HepG2 (cell line): ENCODE results near the gene HDAC10. TPM values are rescaled to one million over a fixed set of nuclear protein-coding genes. Genes with fewer than 3 reads are reported as not detected.

Source experiments
- CCDC6 ChIP-seq: sonication (generic); formaldehyde crosslinking; IDR thresholded peaks from 2 replicates; pipeline ENCODE4 v1.8.1; 2022; ENCODE audit warnings: mild to moderate bottlenecking, missing genetic modification reagents, moderate library complexity
- DR1 ChIP-seq: sonication (generic); formaldehyde crosslinking; IDR thresholded peaks from 2 replicates; pipeline ENCODE4 v1.8.0; 2021; ENCODE audit warnings: mild to moderate bottlenecking, missing genetic modification reagents, inconsistent platforms
- HOXA3 ChIP-seq: sonication (generic); formaldehyde crosslinking; IDR thresholded peaks from 2 replicates; pipeline ENCODE4 v1.5.0; 2020; ENCODE audit warnings: missing genetic modification reagents
- MAF1 ChIP-seq: sonication (generic); formaldehyde crosslinking; IDR thresholded peaks from 2 replicates; pipeline ENCODE4 v1.5.0; 2020; ENCODE audit warnings: missing genetic modification reagents, borderline replicate concordance
- MAFG ChIP-seq: sonication (generic); formaldehyde crosslinking; IDR thresholded peaks from 2 replicates; pipeline ENCODE4 v1.5.1; 2020; ENCODE audit warnings: mild to moderate bottlenecking, missing genetic modification reagents
- SOX5 ChIP-seq: IDR thresholded peaks from 2 replicates; pipeline ENCODE4 v1.6.1; 2016; ENCODE audit warnings: borderline replicate concordance
- SUZ12 ChIP-seq: fragments of 150-350 bp; IDR thresholded peaks from 2 replicates; pipeline ENCODE4 v1.6.1; 2014; ENCODE audit warnings: low read depth, low read length
- U2AF2 ChIP-seq: fragments of 200-400 bp; formaldehyde crosslinking; IDR thresholded peaks from 2 replicates; pipeline ENCODE4 v1.6.1; 2017; ENCODE audit warnings: low read depth, mild to moderate bottlenecking, low read length
- ZBTB20 ChIP-seq: sonication (generic); formaldehyde crosslinking; IDR thresholded peaks from 2 replicates; pipeline ENCODE4 v1.8.1; 2023; ENCODE audit warnings: missing genetic modification reagents, low read depth, mild to moderate bottlenecking, borderline replicate concordance
- ZKSCAN1 ChIP-seq: fragments of 150-350 bp; IDR thresholded peaks from 2 replicates; pipeline ENCODE4 v1.6.1; 2014; ENCODE audit warnings: low read length
- ZNF451 ChIP-seq: sonication (generic); formaldehyde crosslinking; IDR thresholded peaks from 2 replicates; pipeline ENCODE4 v1.5.0; 2020; ENCODE audit warnings: mild to moderate bottlenecking, missing genetic modification reagents
- ZNF510 ChIP-seq: sonication (generic); formaldehyde crosslinking; IDR thresholded peaks from 2 replicates; pipeline ENCODE4 v1.4.0; 2020; ENCODE audit warnings: low read depth, mild to moderate bottlenecking, missing genetic modification reagents
- ZNF552 ChIP-seq: sonication (generic); formaldehyde crosslinking; IDR thresholded peaks from 2 replicates; pipeline ENCODE4 v1.9.0; 2022; ENCODE audit warnings: missing genetic modification reagents, mild to moderate bottlenecking, borderline replicate concordance
- ZNF607 ChIP-seq: sonication (generic); formaldehyde crosslinking; IDR thresholded peaks from 2 replicates; pipeline ENCODE4 v1.5.1; 2020; ENCODE audit warnings: missing genetic modification reagents, mild to moderate bottlenecking, borderline replicate concordance
- ZNF652 ChIP-seq: IDR thresholded peaks from 2 replicates; pipeline ENCODE4 v1.6.1; 2016; ENCODE audit warnings: low read depth, borderline replicate concordance
- ZSCAN20 ChIP-seq: sonication (generic); formaldehyde crosslinking; IDR thresholded peaks from 2 replicates; pipeline ENCODE4 v1.4.0; 2020; ENCODE audit warnings: missing genetic modification reagents, mild to moderate bottlenecking, borderline replicate concordance
- ZSCAN29 ChIP-seq: sonication (generic); formaldehyde crosslinking; conservative IDR thresholded peaks from 2 replicates; pipeline ENCODE4 v1.4.0; 2020; ENCODE audit warnings: mild to moderate bottlenecking, missing genetic modification reagents
- polyA plus RNA-seq, 8 experiments: library from polyadenylated mRNA; depleted of rRNA in 3 of 8; stranded (reverse) in 7 of 8; unstranded in 1 of 8; fragments of >200 nt; fragmentation: Illumina TruSeq in 4 of 8; extraction: Trizol in 4 of 8; gene quantifications; 2 replicates each; pipeline versions ENCODE4 v1.2.1 to v1.2.3, GENCODE V29; 2011 to 2016; ENCODE audit warnings: low read depth in 4 of 8, missing spikeins in 1 of 8, mixed read lengths in 1 of 8; ENCODE audit not compliant: insufficient read depth in 1 of 8
- total RNA-seq, 5 experiments: library from RNA; depleted of rRNA; stranded (reverse); fragments of >200 nt; fragmentation: Illumina TruSeq; extraction: Trizol; gene quantifications; 2 replicates each; pipeline ENCODE4 v1.2.3, GENCODE V29; 2016; ENCODE audit warnings: low read depth in 1 of 5
- TF ChIP-seq, protein P1 (sequence below): sonication (generic); formaldehyde crosslinking; IDR thresholded peaks from 2 replicates; pipeline ENCODE4 v1.5.1; 2020; ENCODE audit warnings: missing genetic modification reagents, mild to moderate bottlenecking, borderline replicate concordance
- TF ChIP-seq, protein P2 (sequence below): sonication (generic); formaldehyde crosslinking; IDR thresholded peaks from 2 replicates; pipeline ENCODE4 v1.8.1; 2023; ENCODE audit warnings: mild to moderate bottlenecking, missing genetic modification reagents
- TF ChIP-seq, protein P3 (sequence below): IDR thresholded peaks from 2 replicates; pipeline ENCODE4 v1.6.1; 2012; ENCODE audit warnings: inconsistent platforms
- TF ChIP-seq, protein P4 (sequence below): IDR thresholded peaks from 2 replicates; pipeline ENCODE4 v1.6.1; 2016; ENCODE audit warnings: missing compliant biosample characterization, missing genetic modification reagents, borderline replicate concordance
- TF ChIP-seq, protein P5 (sequence below): sonication (generic); IDR thresholded peaks from 2 replicates; pipeline ENCODE4 v1.6.1; 2016; ENCODE audit warnings: low read depth, borderline replicate concordance
- TF ChIP-seq, protein P6 (sequence below): sonication (generic); formaldehyde crosslinking; conservative IDR thresholded peaks from 2 replicates; pipeline ENCODE4 v1.8.0; 2022; ENCODE audit warnings: missing genetic modification reagents
- TF ChIP-seq, protein P7 (sequence below): sonication (generic); formaldehyde crosslinking; IDR thresholded peaks from 2 replicates; pipeline ENCODE4 v1.4.0; 2020; ENCODE audit warnings: missing genetic modification reagents

The HDAC10 gene
- total and polyA plus RNA-seq, 2 of the 13 experiments (the other 11 are each of a cell fraction or from before 2014, with no cell fraction given), result 13.9 to 14.9 TPM

DNA sequence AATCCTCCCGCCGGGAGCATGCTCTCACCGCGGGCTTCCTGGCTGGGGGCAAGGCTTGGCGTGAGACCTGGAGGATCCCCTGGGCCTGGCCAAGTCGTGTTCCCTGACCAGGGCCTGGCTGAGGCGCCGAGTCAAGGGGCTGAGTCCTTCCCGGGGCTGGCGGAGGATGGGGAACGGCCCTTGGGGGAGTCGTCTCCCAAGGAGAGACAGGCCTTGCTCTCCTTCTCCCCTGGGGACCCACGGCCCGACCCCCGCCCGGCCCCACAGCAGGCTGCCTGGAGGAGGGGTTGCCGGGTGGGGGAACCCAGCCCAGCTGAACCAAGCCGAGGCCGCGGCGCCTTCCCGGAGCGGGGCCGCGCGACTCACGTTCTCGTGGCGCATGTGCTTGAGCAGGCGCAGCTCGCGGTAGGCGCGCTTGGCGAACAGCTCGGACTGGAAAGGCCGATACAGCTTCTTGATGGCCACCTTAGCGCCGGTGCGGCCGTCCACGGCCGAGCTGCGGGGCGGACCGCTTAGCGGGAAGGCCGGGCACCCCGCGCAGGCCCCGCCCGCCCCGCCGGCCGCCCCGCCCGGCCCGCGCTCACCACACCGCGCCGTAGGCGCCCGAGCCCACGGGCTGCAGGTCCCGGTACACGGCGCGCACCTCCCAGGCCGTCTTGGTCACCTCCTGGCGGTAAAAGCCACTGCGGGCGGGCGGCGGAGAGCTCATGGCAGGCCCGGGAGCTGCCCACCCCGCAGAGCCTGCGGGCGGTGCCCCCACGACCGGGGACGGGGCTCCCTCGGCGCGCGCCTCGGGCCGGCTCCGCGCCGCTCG is 9.9 kb upstream of the HDAC10 start (continued):
- TF ChIP-seq SUZ12 (no peak), HOXA3 (CRISPR knock-in tag) (no peak), ZNF652 (CRISPR knock-in tag) (no peak), MAFG (CRISPR knock-in tag) (no peak), ZNF607 (CRISPR knock-in tag) (peak; percentile 78; the same call in 1 of the 2 replicates), MAF1 (CRISPR knock-in tag) (no peak), ZBTB20 (no peak), ZSCAN20 (CRISPR knock-in tag) (peak; percentile 61; the same call in 1 of the 2 replicates), SOX5 (no peak), ZNF510 (CRISPR knock-in tag) (no peak), DR1 (CRISPR knock-in tag) (peak; percentile 26; the same call in 1 of the 2 replicates), ZSCAN29 (CRISPR knock-in tag) (no peak), ZNF552 (CRISPR knock-in tag) (no peak), U2AF2 (no peak), ZNF451 (CRISPR knock-in tag) (no peak), CCDC6 (CRISPR knock-in tag) (peak; percentile 43; the same call in 1 of the 2 replicates), ZKSCAN1 (no peak)
- TF ChIP-seq, protein P1, sequence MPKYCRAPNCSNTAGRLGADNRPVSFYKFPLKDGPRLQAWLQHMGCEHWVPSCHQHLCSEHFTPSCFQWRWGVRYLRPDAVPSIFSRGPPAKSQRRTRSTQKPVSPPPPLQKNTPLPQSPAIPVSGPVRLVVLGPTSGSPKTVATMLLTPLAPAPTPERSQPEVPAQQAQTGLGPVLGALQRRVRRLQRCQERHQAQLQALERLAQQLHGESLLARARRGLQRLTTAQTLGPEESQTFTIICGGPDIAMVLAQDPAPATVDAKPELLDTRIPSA (CRISPR knock-in tag), result no peak
- TF ChIP-seq, protein P2, sequence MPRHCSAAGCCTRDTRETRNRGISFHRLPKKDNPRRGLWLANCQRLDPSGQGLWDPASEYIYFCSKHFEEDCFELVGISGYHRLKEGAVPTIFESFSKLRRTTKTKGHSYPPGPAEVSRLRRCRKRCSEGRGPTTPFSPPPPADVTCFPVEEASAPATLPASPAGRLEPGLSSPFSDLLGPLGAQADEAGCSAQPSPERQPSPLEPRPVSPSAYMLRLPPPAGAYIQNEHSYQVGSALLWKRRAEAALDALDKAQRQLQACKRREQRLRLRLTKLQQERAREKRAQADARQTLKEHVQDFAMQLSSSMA (CRISPR knock-in tag), result 0 out of 2 replicates have a peak, but pooled peaks have one; percentile 18
- TF ChIP-seq, protein P3, sequence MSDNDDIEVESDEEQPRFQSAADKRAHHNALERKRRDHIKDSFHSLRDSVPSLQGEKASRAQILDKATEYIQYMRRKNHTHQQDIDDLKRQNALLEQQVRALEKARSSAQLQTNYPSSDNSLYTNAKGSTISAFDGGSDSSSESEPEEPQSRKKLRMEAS, result peak; percentile 87
- TF ChIP-seq, protein P4, sequence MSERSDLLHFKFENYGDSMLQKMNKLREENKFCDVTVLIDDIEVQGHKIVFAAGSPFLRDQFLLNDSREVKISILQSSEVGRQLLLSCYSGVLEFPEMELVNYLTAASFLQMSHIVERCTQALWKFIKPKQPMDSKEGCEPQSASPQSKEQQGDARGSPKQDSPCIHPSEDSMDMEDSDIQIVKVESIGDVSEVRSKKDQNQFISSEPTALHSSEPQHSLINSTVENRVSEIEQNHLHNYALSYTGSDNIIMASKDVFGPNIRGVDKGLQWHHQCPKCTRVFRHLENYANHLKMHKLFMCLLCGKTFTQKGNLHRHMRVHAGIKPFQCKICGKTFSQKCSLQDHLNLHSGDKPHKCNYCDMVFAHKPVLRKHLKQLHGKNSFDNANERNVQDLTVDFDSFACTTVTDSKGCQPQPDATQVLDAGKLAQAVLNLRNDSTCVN (CRISPR knock-in tag), result peak; percentile 27; the same call in 1 of the 2 replicates
- TF ChIP-seq, protein P5, sequence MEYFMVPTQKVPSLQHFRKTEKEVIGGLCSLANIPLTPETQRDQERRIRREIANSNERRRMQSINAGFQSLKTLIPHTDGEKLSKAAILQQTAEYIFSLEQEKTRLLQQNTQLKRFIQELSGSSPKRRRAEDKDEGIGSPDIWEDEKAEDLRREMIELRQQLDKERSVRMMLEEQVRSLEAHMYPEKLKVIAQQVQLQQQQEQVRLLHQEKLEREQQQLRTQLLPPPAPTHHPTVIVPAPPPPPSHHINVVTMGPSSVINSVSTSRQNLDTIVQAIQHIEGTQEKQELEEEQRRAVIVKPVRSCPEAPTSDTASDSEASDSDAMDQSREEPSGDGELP, result no peak
- TF ChIP-seq, protein P6, sequence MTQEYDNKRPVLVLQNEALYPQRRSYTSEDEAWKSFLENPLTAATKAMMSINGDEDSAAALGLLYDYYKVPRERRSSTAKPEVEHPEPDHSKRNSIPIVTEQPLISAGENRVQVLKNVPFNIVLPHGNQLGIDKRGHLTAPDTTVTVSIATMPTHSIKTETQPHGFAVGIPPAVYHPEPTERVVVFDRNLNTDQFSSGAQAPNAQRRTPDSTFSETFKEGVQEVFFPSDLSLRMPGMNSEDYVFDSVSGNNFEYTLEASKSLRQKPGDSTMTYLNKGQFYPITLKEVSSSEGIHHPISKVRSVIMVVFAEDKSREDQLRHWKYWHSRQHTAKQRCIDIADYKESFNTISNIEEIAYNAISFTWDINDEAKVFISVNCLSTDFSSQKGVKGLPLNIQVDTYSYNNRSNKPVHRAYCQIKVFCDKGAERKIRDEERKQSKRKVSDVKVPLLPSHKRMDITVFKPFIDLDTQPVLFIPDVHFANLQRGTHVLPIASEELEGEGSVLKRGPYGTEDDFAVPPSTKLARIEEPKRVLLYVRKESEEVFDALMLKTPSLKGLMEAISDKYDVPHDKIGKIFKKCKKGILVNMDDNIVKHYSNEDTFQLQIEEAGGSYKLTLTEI (CRISPR knock-in tag), result no peak
- TF ChIP-seq, protein P7, sequence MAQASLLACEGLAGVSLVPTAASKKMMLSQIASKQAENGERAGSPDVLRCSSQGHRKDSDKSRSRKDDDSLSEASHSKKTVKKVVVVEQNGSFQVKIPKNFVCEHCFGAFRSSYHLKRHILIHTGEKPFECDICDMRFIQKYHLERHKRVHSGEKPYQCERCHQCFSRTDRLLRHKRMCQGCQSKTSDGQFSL (CRISPR knock-in tag), result no peak
